Pancreas (tissue), 10 donors: Measurements from ENCODE around the gene SRSF11. TPM values are rescaled to one million over a fixed set of nuclear protein-coding genes. Genes with fewer than 3 reads are reported as not detected.

Source experiments
- ATAC-seq, 4 donors: fragments of 200-7000 bp; cut with Tn5 transposase; one replicate each; pipeline versions ENCODE4 v1.8.0 to v1.9.1; 2020; ENCODE audit warnings: mild to moderate bottlenecking in 4 of 4, moderate library complexity in 4 of 4
- DNase-seq, 6 donors: peaks; one replicate each; pipeline ENCODE4 v3.0.0-alpha.2; 2020
- FAIRE-seq: peaks from 2 replicates; lab custom pipeline; 2012; peaks lifted over from hg19 to GRCh38; lab: Jason Lieb, UNC
- H3K27ac ChIP-seq, 4 donors: fragments of 200-600 bp; sonication (generic); 1 replicate in 3 of 4; 2 replicates in 1 of 4; pipeline versions ENCODE4 v1.5.0 to v1.8.0; 2020
- H3K27me3 ChIP-seq, 4 donors: fragments of 200-600 bp; one replicate each; pipeline ENCODE4 v1.8.0; 2021
- H3K36me3 ChIP-seq, 3 donors: fragments of 200-600 bp; sonication (generic) in 1 of 3; one replicate each; pipeline versions ENCODE4 v1.5.0 to v1.8.0; 2020 to 2021
- H3K4me1 ChIP-seq, 3 donors: fragments of 200-600 bp; one replicate each; pipeline ENCODE4 v1.8.0; 2021
- H3K4me3 ChIP-seq, 4 donors: fragments of 200-600 bp; sonication (generic) in 2 of 4; one replicate each; pipeline versions ENCODE4 v1.5.0 to v1.8.0; 2020 to 2021
- H3K9me3 ChIP-seq, 4 donors: fragments of 200-600 bp; one replicate each; pipeline ENCODE4 v1.8.0; 2021
- CTCF ChIP-seq, 4 donors: fragments of 200-600 bp; sonication (generic) in 3 of 4; IDR thresholded peaks; one replicate each; pipeline versions ENCODE4 v1.5.0 to v1.8.0; 2021; ENCODE audit warnings: antibody characterized with exemption in 4 of 4
- WGBS, 2 donors: extraction: QIAGEN DNeasy Blood & Tissue Kit; methylation state at CpG; one replicate each; pipeline ENCODE4 v1.1.7; 2013; 5-methylcytosine and 5-hydroxymethylcytosine counted together
- intact Hi-C, 3 donors: fragments of 100-400 bp; cut with DNase I; formaldehyde crosslinking; loops; one replicate each; pipeline versions ENCODE4 v1.11.1 to v1.14.2; 2022
- polyA plus RNA-seq, 2 donors: library from polyadenylated mRNA; stranded (reverse); fragments of 200-250 nt; gene quantifications; one replicate each; pipeline ENCODE4 v1.2.3, GENCODE V29; 2013
- total RNA-seq, 6 donors: library from RNA; stranded (reverse); fragmentation: NEBNext Ultra II Directional in 4 of 6; extraction: Animal tissue kit (Norgen Biotek cat#: 25700) in 4 of 6; gene quantifications; one replicate each; pipeline versions ENCODE4 v1.2.1 to v1.2.4, GENCODE V29; 2021 to 2023
- donor health status: healthy with polysubstance abuse.
- donor health status: DM: no; HTN: no; CAD: no; lungs with moderate emphysema.
- donor health status: DM: no; HTN: no; CAD: no.
- donor health status: control.
- donor health status: control.
- donor health status: Bipolar disorder and iron deficiency.
- donor health status: DM: yes; HTN: yes; CAD: no.
- donor health status: DM: no; HTN: no; CAD: no.
- donor health status: DM: no; HTN: no; CAD: no.
- donor health status: DM: yes; HTN: yes; CAD: no.

Gene SRSF11
- total and polyA plus RNA-seq, 8 donors = 35.4 to 252 (median 72.7) TPM

DNA sequence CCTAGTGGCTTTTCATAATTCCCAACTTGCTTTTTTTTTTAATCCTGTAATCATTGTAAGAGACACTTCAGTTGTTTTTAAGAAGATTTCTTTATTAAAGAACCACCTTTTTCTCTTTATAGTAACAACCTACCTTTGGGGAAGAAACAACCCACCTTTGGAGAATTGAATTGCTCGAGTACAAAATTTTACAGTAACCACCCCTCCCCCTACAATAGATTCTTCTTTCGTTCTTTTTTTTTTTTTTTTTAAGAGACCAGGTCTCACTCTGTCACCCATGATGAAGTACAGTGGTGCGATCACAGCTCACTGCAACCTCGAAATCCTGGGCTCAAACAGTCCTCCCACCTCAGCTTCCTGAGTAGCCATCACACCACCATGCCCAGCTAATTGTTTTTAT lies 13.7 kb upstream of the SRSF11 start:
- DNase-seq = no peak
- Histone ChIP-seq H3K27ac (no peak overlapping the region), H3K4me1 (peaks cover 0 to 26% (median 21%) of the 10 kb centered on the region in 3 donors), H3K4me3 (no peak overlapping the region), H3K27me3 (no peaks in the 10 kb centered on the region), H3K36me3 (no peaks in the 10 kb centered on the region), H3K9me3 (no peaks in the 10 kb centered on the region)
- ATAC-seq = no peak
- intact Hi-C loops = no loop called here
- WGBS, 2 donors = 81% methylated on average over 4 of the region's 4 CpGs
- no peak for TF ChIP-seq CTCF (IDR thresholded peaks at IDR 0.05)
- no peak for FAIRE-seq

DNA sequence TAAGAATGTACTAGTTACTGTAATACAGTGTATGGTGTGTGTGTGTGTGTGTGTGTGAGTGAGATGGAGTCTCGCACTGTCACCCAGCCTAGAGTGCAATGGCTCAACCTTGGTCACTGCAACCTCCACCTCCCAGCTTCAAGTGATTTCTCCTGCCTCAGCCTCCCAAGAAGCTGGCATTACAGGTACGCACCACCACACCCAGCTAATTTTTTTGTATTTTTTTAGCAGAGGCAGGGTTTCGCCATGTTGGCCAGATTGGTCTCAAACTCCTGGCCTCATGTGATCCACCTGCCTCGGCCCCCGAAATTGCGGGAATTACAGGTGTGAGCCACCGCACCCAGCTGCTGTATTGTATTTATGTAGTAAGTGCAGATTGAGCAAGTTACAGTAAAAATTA lies 12.9 kb upstream of the SRSF11 start:
- H3K27ac ChIP-seq = no peak overlapping the region
- no peak for TF ChIP-seq CTCF (IDR thresholded peaks at IDR 0.05)
- 95 to 96% methylated on average over 7 of the region's 7 CpGs for WGBS, 2 donors
- ATAC-seq (no peak), FAIRE-seq (no peak), DNase-seq (no peak)
- peaks cover 0 to 26% (median 21%) of the 10 kb centered on the region in 3 donors for H3K4me1 ChIP-seq
- no peaks in the 10 kb centered on the region for H3K9me3 ChIP-seq
- H3K36me3 ChIP-seq = no peaks in the 10 kb centered on the region
- H3K4me3 ChIP-seq = no peak overlapping the region
- intact Hi-C loops = no loop called here
- no peaks in the 10 kb centered on the region for H3K27me3 ChIP-seq

DNA sequence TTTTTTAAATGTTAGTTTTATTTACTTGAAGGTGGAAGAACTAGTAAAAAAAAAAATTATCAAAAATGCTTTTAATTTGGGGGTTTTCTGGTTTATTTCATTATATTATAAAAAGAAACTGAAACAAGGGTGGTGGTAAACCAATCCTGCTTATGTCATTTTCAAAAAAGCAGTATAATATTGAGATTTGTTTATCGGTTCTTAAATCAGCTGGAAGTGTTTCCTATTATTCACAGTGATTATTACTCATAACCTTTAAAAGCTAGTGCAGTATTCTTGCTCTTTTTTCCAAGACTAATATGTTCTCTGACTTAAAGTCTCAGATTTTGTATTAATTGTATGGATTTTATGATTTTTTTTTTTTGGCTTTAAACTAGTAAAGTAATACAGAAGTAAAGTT lies 10.4 kb upstream of the SRSF11 start:
- Histone ChIP-seq H3K36me3 (no peaks in the 10 kb centered on the region), H3K4me1 (peaks cover 0 to 17% (median 15%) of the 10 kb centered on the region in 3 donors), H3K9me3 (no peaks in the 10 kb centered on the region), H3K4me3 (no peak overlapping the region), H3K27me3 (no peaks in the 10 kb centered on the region), H3K27ac (no peak overlapping the region)
- no peak for FAIRE-seq
- no peak for DNase-seq
- no peak for TF ChIP-seq CTCF (IDR thresholded peaks at IDR 0.05)
- intact Hi-C loops = no loop called here
- no peak for ATAC-seq
- 84% methylated on average over 1 of the region's 1 CpG for WGBS, 2 donors

DNA sequence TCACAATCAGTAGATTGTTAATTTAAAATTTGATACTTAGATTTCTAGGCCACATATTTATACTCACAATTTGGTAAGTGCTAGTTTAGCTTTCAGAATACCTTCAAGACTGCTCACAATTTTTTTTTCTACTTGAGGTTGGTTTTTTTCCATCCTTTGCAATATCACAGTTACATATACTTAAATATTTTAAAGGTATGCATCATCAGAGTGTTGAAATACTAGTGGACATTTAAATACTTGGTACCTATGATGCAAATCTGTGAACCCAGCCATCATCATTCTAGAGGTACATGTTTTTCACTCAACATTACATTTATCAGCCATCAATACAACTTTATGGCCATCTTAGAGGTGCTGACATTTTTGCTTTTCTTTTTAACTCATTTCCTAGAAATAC lies 9.6 kb upstream of the SRSF11 start:
- no peak for TF ChIP-seq CTCF (IDR thresholded peaks at IDR 0.05)
- H3K27me3 ChIP-seq = no peaks in the 10 kb centered on the region
- DNase-seq (no peak), FAIRE-seq (no peak), ATAC-seq (no peak)
- H3K9me3 ChIP-seq = no peaks in the 10 kb centered on the region
- intact Hi-C loops = no loop called here
- H3K4me3 ChIP-seq = no peak overlapping the region
- no peaks in the 10 kb centered on the region for H3K36me3 ChIP-seq
- H3K4me1 ChIP-seq = peaks cover 0 to 14% (median 13%) of the 10 kb centered on the region in 3 donors
- no peak overlapping the region for H3K27ac ChIP-seq

DNA sequence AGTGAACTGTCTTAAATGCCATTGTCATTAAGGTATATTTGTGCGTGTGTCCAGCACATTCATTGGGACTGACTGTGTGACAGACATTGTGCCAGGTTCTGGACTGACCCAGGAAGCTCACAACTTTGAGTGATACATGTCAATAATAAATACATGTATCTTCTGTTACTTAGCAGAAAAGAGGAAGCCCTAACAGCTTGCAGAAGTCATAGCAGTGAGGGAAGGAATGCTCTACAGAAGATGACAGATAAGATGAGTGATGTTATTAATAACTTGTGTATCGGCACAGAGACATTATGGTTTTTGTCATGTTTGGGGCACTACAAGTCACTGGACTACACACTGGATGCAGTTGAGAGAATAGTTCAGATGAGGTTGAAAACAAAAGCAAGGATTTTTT lies 1.2 kb upstream of the SRSF11 start:
- FAIRE-seq (no peak), ATAC-seq (no peak), DNase-seq (no peak)
- Histone ChIP-seq H3K36me3 (no peaks in the 10 kb centered on the region), H3K27ac (no peak overlapping the region), H3K4me1 (peaks cover 13 to 31% (median 28%) of the 10 kb centered on the region in 3 donors), H3K9me3 (no peaks in the 10 kb centered on the region), H3K4me3 (no peak overlapping the region), H3K27me3 (no peaks in the 10 kb centered on the region)
- 86 to 90% methylated on average over 2 of the region's 2 CpGs for WGBS, 2 donors
- intact Hi-C loops = no loop called here
- no peak for TF ChIP-seq CTCF (IDR thresholded peaks at IDR 0.05)
